Nasal cavity respiratory epithelium epithelial cell of viscerocranial mucosa (primary cell): Measurements from ENCODE around the gene CCNB3. TPM values are rescaled to one million over a fixed set of nuclear protein-coding genes. Genes with fewer than 3 reads are reported as not detected.

Source experiments
- total RNA-seq: library from RNA; depleted of rRNA; stranded (reverse); fragments of >200 nt; gene quantifications from 2 replicates; pipeline ENCODE4 v1.2.3, GENCODE V29; 2014

CCNB3 gene, protein sequence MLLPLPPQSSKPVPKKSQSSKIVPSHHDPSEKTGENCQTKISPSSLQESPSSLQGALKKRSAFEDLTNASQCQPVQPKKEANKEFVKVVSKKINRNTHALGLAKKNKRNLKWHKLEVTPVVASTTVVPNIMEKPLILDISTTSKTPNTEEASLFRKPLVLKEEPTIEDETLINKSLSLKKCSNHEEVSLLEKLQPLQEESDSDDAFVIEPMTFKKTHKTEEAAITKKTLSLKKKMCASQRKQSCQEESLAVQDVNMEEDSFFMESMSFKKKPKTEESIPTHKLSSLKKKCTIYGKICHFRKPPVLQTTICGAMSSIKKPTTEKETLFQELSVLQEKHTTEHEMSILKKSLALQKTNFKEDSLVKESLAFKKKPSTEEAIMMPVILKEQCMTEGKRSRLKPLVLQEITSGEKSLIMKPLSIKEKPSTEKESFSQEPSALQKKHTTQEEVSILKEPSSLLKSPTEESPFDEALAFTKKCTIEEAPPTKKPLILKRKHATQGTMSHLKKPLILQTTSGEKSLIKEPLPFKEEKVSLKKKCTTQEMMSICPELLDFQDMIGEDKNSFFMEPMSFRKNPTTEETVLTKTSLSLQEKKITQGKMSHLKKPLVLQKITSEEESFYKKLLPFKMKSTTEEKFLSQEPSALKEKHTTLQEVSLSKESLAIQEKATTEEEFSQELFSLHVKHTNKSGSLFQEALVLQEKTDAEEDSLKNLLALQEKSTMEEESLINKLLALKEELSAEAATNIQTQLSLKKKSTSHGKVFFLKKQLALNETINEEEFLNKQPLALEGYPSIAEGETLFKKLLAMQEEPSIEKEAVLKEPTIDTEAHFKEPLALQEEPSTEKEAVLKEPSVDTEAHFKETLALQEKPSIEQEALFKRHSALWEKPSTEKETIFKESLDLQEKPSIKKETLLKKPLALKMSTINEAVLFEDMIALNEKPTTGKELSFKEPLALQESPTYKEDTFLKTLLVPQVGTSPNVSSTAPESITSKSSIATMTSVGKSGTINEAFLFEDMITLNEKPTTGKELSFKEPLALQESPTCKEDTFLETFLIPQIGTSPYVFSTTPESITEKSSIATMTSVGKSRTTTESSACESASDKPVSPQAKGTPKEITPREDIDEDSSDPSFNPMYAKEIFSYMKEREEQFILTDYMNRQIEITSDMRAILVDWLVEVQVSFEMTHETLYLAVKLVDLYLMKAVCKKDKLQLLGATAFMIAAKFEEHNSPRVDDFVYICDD (N-terminal part only)
- 0.85 and 1.4 TPM in 2 replicates for total RNA-seq

DNA sequence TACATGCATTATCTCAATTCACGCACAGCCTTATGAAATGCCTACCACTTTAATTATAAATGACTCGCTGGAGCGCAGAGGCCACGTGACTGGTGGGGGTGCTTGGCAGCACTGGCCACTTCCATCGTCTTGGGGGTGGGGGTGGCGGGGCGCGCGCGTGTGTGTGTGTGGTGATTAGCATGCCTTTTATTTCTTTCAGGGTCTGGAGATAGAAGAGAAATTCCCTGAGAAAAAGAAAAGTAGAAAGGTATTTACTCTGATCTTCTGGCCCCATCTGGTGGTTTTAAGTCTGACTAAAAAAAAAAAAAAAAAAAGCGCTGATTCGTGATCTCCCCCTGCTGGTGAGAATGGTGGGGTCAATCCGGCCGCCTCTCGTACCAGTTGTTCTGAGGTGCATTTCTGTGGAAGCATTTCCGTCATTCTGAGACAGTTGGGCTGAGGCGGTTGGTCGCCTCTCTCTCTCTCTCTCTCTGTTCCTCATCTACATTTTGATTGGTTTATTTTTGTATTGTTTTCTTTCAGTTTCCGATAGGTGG lies at the start of gene CCNB3:
CCNB3 (plus strand) TSS at position 402 of the 536 bp plus-strand sequence. CDS start 80,399 bp downstream, outside the sequence.

DNA sequence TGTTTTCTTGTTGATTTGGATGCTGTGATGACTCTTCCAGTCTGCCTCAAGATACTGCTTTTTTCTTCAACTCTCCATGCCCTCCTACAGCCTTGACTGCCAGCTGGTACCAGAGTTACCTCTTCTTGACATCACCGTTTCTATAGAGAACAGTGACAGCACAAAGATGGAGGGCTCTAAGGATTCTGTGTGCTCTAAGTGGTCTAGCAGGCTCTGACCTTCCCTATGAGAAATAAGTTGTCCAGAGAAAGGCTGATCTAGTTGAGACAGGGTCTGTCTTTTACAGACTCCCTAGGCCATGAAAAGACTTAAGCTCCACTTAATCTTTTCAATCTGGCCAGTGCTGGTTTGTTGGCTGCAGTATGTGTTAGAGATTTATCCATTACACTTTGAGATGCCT lies 3.7 kb upstream of the CCNB3 start, which contains the start of gene AKAP4:
AKAP4 (minus strand) TSS at position 101 of the 400 bp plus-strand sequence. CDS start 118 bp downstream, outside the sequence.

Other genes starting within 250 kb of the CCNB3 start
- gene AKAP4, start 3.8 kb upstream of the CCNB3 start, total RNA-seq = not detected in 2 replicates